Right renal pelvis (tissue), 4 donors: ENCODE results near the gene NFE2L3. TPM values are rescaled to one million over a fixed set of nuclear protein-coding genes. Genes with fewer than 3 reads are reported as not detected.
"Not testable (repeated sequence)": the region's sequence is repeated elsewhere in the genome, so short reads cannot be mapped to it uniquely, and the experiment has no call there.

Experiments
- DNase-seq, 4 donors: peaks; one replicate each; pipeline ENCODE4 v3.0.0-alpha.2; 2013; ENCODE audit warnings: low read depth in 4 of 4, low spot score in 3 of 4, missing footprints in 1 of 4
- polyA plus RNA-seq, 4 donors: library from polyadenylated mRNA; unstranded; fragments of 120-200 nt; gene quantifications; one replicate each; pipeline ENCODE4 v1.2.1, GENCODE V29; 2013; ENCODE audit not compliant: insufficient read length in 4 of 4

Gene NFE2L3
- polyA plus RNA-seq, 4 donors = 32.7 to 43.3 (median 37.2) TPM

DNA sequence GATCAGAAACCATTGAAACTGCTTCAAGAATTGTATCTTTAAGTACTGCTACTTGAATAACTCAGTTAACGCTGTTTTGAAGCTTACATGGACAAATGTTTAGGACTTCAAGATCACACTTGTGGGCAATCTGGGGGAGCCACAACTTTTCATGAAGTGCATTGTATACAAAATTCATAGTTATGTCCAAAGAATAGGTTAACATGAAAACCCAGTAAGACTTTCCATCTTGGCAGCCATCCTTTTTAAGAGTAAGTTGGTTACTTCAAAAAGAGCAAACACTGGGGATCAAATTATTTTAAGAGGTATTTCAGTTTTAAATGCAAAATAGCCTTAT lies 33.8 kb downstream of the NFE2L3 start:
- no peak for DNase-seq

DNA sequence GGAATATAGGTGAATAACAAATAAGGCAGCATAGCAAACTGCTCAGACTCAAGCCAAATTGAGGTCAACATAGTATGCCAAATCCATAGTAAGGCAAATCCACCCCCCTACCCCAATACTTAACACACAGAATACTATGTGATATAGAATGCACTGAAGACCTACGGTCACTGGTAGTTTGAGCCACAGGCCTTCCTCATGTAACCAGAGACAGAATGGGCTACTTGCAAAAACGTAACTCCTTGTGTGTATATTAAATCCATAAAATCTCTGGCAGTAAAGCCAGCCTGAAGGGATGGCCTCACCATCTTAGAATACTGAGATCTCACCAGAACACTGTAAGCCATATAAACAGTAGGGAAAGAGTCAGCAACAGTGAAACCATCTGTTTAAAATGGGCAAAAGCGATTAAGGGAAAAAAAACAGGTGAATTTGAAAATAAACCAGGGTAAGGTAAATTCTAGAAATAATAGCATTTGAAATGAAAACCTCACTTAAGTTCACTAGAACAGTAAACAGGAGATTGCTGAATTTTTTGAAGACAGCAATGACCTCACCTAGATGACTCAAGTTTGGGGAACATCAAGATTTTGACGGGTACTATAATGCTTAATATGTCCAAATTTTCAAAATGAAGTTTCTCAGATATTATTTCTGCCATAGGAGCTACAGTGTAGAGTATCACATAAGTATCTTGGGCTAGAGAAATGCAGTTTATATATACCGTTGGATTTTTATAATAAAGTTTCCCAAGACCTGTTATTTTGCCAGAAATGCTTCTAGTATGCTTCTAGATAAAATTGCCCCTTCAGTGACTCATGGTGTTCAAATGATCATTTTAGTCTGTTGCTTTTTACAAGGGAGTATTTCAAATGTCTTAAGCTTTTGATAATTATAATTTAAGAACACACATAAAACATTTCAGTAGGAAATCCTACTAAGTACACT lies 34.6 kb downstream of the NFE2L3 start:
- DNase-seq = no peak

DNA sequence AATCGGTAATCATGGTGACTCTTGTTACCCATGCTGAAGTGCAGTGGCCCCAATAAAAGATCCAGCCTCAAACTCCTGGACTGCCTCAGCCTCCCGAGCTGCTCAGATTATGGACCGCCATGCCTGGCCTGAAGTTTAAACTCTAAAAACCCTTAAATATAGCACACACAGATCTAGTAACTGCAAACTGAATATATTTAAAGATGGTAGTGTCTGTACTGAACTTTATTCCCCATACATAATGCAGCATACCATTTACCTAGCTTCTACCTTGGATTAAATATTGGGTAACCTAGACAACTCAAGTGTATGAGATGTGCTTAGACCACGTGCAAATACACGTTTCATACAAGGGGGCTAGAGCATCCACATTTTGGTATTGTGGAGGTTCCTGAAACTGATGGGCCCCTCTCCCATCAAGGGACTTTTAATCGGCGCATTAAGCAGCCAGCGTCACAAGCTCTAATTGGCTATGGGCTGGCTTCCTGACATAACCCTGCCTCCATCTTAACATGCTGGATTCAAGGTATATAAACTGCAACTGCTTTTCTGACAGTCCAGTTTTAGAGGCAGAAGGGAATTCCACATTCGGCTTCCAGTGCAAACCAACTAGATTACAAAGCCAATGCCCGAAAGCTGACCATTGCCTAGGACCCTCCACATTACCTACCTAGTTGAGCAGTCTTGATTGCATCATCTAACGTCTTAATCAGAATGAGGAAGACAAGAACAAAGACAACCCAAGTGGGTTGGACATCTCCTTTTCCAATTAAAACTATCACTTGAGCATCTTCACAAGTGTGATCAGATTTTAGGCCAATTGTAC lies 35.6 kb downstream of the NFE2L3 start:
- no peak for DNase-seq

DNA sequence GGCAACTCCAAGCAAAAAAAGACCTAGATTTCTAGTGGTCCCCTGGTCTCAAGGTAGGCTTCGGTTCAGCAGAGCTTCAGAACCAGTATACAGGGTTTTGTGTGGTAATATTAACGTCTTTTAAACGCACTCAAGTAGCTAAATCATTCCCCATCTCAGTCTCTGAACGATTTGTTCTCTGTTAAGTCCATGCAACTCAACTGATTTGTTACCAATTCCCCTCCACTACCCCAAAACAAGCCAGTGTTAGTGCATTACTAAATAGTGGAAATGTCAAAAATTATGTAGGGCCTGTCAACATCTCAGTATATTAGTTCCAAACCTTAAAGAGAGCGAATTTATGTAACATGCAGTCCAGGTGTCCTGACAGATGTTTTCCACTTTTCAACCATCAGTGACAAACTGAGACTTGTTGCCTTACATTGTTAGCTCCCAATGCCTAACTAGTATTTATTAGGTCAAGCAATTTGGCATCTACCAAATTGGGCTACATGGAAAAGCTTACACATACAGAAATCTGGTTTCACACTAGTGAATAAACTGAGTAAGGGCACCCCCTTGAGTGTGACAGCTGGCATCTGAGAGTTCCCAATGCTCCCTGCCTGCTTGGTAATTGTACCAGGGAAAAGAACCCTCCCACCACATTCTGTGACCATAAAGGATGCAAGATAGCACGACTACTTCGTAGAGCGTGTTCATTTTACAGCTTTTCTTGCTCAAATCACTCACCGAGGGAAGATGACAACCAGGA lies 36.4 kb downstream of the NFE2L3 start:
- no peak for DNase-seq

DNA sequence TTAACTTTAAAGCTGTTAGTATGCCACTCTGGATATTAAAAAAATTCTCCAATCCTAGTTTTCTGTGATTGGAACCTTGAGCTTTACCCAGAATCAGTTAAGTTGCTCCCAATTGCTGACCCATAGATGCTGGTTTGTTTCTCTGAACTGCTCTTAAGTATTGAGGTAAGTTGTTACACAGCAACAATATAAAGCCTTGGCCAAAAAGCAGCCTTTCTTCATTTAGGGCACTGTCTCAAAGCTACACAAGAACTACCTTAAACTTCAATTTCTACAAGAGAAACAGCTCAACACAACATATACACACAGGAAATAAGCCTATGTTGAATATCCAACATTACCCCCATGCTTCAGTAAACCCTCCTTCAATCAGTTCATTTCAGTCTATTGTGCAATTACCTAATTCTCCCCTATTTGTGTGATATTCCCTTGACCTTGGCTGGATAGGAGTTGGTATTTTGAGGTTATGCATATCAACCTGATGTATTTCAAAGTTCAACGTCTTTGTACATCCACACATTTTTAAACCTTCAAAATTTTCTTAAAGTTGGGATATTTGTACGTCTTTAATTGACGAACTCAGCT lies 37.1 kb downstream of the NFE2L3 start:
- DNase-seq = no peak

DNA sequence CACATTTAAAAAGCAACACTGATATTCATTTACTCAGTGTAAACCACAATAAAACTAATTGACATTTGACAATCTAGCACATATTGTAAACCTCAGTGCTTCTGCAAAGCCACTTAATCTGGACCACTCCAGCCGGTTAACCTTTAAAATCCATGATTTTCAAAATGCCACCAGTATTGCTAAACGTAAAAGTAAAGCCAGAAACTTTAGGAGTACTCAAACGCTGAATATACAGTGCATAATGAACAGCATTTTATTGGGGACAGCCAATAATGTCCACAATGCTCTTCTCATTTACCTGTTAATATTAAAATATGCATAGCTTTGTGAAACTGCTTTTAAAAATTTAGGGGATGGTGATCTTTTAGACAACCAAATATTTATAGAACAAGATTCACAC lies 37.7 kb downstream of the NFE2L3 start:
- DNase-seq = no peak

DNA sequence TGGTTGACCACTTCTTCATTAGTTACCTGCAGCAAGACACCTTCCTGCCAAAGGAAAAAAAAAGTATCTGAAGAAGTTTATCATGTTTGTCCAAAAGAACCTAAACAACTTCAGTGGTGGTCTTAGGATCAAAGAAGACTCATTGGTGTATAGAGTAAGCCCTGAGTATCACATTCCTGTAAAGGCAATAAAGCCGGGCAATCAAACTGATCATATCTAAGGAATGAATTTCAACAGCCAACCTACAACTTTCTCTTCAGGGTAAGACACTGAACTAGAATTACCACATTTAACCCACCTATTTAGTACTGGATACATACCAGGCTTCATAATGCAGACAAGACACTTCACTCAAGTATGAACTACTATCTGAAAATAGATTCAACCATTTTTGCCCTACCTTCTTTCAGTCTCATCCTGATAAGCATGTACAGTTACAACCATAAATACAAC lies 38.4 kb downstream of the NFE2L3 start:
- DNase-seq = no peak

DNA sequence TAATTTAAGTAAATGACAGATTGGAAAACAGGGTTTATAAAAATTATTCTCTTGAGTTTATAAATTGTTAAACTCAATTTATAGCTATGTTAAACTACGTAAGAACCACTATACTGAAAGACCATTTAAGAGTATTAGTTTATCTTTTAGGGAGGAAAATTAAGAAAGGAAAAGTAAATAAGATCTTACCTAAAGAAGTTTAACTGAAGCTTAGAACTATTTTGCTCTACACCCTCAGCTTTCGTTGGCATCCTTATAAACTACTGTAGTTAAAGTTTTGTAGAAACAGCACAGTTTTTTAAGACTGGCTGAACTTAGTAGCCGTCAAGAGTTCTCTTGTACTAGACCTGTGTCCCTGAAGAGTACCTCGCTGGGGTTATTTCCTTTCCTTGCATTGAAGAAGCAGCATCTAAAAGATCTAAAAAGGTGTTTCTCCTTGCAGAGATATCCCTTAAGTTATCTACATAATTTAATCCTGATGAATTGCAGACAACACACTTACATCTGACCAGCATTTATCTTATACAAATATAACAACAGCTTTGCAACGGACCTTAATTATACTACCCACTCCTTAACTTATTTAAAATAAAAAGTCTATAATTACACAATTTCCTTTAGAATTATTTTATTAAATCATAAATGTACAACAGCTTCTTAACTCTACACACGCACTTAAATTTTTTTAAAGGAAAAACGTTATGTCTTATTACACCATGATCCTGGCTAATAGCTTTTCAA lies 39.4 kb downstream of the NFE2L3 start:
- DNase-seq = no peak

DNA sequence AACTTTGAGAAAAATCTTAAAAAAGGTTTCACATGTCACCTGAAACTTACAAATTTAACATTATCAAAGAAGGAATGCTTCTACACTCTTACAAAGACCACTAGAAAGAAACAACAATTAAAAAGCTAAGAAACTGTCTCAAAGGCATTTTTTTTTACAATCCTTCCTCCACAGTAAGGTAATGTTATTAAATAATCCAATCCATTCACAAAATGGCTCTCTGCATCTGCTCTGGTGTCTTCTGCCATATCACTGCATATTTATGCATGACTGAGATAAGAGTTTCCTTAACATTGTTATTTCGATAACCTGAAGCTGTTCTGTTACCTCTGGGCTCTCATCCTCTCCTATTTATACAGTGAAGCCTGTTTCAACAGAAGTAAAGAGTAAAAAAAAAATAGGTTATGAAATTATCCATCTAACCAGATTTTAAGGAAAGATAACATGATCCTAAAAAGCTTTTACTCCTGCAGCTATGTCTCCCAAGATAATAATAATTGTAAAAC lies 40.0 kb downstream of the NFE2L3 start:
- no peak for DNase-seq

DNA sequence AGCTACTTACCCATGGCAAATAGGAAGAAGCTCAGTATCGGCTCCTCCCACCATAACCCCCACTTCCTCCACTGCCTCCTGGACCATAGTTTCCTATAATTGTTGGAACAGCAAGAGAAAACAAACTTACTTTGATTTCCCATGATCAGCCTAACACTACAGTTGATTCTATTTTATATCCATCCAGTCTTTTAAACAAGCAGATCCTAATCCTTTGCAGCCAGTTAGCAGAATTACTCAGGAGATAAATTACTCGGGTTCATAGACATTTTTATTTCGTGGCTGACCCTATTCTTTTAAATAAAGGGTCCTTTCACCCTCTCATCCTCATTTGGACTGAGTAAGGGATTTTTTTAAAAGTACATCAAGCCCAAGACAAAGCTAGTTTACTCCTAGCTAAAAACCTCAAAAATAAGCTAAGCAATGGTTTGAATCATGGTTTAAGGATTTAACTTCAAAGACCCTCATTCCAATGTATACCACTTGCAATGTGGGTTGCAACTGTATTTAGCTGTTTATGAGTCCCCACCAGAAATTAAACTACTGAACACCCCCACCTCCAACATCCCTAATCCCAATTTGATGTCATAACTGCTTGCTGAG lies 40.6 kb downstream of the NFE2L3 start:
- no peak for DNase-seq

DNA sequence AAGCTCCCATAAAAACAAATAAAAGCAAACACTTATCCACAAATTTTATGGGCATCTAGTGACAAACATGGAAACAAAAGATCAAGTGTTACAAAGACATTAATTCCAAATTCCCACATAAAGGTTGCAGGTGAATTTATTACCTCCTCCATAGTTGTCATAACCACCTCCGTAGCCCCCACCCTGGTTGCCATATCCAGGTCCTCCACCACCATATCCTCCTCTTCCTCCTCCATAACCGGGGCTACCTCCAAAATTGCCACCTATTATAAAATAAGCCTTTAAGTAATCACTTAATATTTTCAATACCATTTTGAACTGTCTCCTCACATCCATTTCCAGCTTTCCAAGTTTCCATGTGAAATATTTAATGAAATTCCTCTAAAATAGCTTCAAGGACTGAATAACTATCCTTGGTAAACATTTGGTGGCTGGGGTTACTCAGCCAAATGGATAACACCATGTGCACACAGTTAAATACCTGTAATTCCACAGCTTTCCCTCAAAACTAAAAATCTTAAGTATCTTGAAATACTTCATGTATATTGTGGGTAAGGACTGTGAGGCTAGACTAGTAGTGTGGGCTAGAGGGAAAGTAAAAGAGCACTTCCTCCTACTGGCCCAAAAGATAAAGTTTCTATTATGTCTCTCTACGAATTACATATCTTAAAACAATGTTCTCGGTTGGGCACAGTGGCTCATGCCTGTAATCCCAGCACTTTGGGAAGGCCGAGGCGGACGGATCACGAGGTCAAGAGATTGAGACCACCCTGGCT lies 41.6 kb downstream of the NFE2L3 start:
- no peak for DNase-seq

DNA sequence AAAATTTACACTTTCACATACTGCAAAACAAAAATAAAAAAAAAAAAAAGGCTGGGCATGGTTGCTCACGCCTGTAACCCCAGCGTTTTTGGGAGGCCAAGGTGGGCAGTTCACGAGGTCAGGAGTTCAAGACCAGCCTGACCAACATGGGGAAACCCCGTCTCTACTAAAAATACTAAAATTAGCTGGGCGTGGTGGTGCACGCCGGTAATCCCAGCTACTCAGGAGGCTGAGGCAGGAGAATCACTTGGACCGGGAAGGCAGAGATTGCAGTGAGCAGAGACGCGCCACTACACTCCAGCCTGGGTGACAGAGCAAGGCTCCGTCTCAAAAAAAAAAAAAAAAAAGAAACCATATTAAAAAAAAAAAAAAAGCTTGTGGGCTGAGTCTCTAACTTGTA lies 42.8 kb downstream of the NFE2L3 start:
- DNase-seq = not testable (repeated sequence)

DNA sequence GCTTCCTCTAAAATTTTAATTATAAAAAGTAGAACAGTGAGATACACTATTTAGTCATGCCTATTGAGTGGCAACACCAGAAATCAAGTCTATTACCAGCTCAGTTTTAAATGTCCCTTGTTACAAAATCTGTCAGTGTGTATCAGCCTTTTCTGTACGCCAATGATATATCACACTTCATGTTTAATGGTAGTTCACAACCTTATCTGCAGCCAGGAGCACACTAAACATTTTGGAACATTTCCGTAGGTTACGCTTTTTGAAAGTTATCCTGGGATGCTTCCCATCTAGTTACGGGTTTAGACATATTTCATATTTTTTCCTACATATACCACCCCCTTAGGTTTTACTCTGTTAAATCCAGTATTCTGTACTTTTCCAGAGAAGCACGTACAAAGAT lies 43.2 kb downstream of the NFE2L3 start:
- DNase-seq = no peak

DNA sequence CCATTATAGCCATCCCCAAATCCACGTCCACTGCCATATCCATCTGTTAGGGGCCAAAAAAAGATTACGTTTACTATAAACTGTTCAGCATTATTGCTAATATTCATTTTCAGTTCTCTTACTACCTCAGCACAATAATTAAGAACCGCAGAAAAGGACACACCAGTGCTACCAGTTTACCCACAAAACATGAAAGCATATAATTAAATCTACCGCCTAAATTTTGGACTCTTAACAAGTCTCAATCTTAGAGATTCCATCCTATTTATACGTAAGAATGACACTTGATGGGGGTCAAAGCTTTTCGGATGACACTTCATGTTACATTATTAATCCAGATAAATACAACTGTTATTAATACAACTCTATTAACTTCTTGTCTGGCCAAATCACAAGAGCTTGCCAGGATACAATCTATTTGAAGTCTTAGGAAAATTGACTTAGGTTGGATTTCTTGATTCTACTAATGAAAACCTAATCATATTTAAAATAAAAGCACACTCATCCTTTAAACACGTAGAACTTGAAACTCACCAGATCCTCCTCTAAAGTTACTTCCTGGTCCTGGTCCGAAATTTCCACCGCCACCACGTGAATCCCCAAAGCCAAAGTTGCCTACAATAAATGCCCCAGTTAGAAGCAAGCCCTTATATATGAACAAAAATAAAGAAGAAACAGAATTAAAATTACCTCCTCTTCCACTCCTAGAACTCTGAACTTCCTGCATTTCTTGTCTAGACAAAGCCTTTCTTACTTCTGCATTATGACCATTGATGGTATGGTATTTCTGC lies 44.1 kb downstream of the NFE2L3 start:
- no peak for DNase-seq

DNA sequence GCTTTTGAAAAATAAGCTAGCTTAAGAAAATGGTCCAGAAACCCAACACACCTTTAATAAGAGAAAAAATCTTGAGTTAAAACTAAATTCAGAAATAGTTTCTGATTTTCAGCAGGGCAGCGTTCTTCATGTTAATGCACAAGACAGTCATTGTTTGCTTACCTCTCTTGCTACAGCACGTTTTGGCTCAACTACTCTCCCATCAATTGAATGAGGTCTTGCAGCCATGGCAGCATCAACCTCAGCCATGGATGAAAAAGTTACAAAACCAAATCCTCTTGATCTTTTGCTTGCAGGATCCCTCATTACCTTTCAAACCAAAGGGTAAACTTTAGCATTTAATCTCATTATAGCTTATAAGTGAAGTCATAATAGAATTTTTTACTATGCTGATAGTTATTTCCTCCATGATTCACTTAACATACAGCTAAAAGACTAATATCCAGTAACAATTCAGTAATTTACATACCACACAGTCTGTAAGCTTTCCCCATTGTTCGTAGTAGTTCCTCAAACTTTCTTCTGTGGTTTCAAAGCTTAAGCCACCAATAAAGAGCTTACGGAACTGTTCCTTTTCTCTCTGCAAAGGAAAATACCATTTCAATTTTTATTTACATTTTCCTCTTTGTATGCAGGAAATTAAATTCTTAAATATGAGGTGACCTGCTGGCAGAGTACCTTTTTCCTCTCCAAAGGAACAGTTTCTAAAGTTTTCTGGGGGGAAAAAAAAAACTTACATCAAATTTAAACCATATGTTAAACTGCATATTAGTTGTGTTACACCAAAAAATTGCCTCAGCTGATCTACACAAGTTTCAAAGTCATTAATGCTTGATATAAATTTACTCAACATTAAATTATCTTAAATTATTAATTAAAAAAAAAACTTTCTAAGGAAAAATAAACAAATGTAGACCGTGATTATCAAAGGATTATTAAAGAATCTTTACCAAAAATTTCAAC lies 45.4 kb downstream of the NFE2L3 start:
- no peak for DNase-seq

DNA sequence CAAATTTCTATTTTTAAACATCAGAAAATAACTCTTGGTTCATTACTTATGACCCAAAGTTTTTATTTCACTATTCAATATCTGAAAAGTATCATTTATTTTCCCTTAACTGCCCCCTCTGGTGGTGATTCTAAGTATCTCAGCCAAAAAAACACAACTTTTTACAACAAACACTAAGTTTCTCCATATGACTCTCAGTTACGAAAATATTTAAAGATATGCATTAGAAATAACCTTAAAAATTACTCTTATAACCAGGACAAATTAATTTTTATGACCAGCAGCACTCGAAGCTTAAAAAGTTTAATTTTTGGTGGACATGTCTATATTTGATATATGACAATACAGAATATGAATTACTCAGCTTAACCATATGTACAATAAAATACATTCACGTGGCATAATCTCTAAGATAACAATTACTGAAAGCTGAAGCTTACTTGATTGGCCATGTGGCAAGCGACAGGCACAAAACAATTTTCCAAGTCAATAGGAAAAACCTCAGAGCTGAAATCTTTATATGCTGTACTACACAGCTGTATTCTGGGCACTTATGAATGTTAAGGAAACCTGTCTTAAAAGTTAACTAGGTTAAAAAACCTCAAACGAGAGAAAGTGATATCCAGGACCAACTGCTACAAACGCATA lies 46.3 kb downstream of the NFE2L3 start:
- DNase-seq = peak in 1 of 4 donors; percentile 51
